Prostate gland (tissue), 2 donors: ENCODE results near the gene NAPB. TPM values are rescaled to one million over a fixed set of nuclear protein-coding genes. Genes with fewer than 3 reads are reported as not detected.

ENCODE experiments used
- DNase-seq: peaks from one replicate; pipeline ENCODE4 v3.0.0-alpha.2; 2019; ENCODE audit warnings: low spot score
- H3K27ac ChIP-seq, 2 donors: fragments of 200-600 bp; sonication (generic); 2 replicates each; pipeline ENCODE4 v1.5.1; 2017 to 2019
- H3K27me3 ChIP-seq: fragments of 200-600 bp; sonication (generic); replicated peaks from 2 replicates; pipeline ENCODE4 v1.5.1; 2019; ENCODE audit not compliant: insufficient read depth
- H3K36me3 ChIP-seq, 2 donors: fragments of 200-600 bp; sonication (generic); 1 replicate in 1 of 2; 2 replicates in 1 of 2; pipeline versions ENCODE4 v1.5.1 to v1.8.1; 2017 to 2019
- H3K4me1 ChIP-seq: fragments of 200-600 bp; sonication (generic); replicated peaks from 2 replicates; pipeline ENCODE4 v1.5.1; 2019
- H3K4me3 ChIP-seq, 2 donors: fragments of 200-600 bp; sonication (generic); 2 replicates each; pipeline ENCODE4 v1.5.1; 2017 to 2019
- H3K9me3 ChIP-seq: fragments of 200-600 bp; sonication (generic); 2 replicates; pipeline ENCODE4 v1.5.1; 2017
- CTCF ChIP-seq, 4 experiments: fragments of 200-600 bp in 2 of 4; fragments of 450-650 bp in 2 of 4; sonication (generic) in 2 of 4; IDR thresholded peaks; 1 replicate in 3 of 4; 2 replicates in 1 of 4; pipeline ENCODE4 v1.5.1; 2016 to 2019; ENCODE audit warnings: antibody characterized with exemption in 4 of 4, mild to moderate bottlenecking in 2 of 4, moderate library complexity in 2 of 4
- POLR2A ChIP-seq: fragments of 450-650 bp; IDR thresholded peaks from one replicate; pipeline ENCODE4 v1.6.1; 2016; ENCODE audit warnings: antibody characterized with exemption, mild to moderate bottlenecking
- POLR2AphosphoS5 ChIP-seq: sonication (generic); formaldehyde crosslinking; IDR thresholded peaks from one replicate; pipeline ENCODE4 v1.6.1; 2017; ENCODE audit warnings: antibody characterized with exemption
- WGBS: methylation state at CpG from one replicate; pipeline ENCODE4 v1.1.5; 2018; 5-methylcytosine and 5-hydroxymethylcytosine counted together
- intact Hi-C: fragments of 100-400 bp; cut with DNase I; formaldehyde crosslinking; loops from one replicate; pipeline ENCODE4 v1.14.2; 2022
- total RNA-seq, 2 donors: library from RNA; depleted of rRNA; stranded (reverse); fragments of >200 nt; gene quantifications; one replicate each; pipeline ENCODE4 v1.1.0, GENCODE V29; 2016

NAPB gene
- total RNA-seq, 2 donors from 2014 or later = 8.1 to 24.3 TPM

DNA sequence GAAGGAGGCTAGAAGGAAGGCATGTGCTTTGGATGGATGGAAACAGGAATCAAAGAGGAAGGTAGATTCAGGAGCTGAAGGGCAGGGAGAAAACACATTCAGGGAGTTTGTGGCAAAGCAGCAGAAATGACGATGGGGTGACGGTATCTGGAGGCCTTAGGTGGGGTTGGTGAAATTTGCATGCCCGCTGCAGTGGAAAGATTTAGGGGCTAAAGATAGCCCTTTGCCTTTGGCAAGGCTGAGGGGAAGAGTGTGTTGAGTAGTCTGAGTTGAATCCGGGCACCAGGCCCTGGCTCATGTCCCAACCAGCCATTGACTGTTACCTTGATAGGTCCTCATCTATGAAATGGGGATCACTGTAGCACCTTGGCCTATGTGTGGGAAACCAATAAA, 58.0 kb downstream of the NAPB start:
- H3K4me3 ChIP-seq = peak overlapping the region in 1 of 2 donors; percentile 91
- 58% methylated on average over 4 of the region's 4 CpGs for WGBS
- H3K27me3 ChIP-seq = no peaks in the 10 kb centered on the region
- no peak for DNase-seq
- no peaks in the 10 kb centered on the region for H3K9me3 ChIP-seq
- intact Hi-C loops = loop anchor here (5.0 to 10.0 kb wide), 4 partner anchors 59 to 1632 kb away; partner anchors contain the start of genes APMAP, CST9 and NAPB
- peaks cover 8% of the 10 kb centered on the region for H3K4me1 ChIP-seq
- TF ChIP-seq POLR2AphosphoS5 (no peak), CTCF (IDR thresholded peaks at IDR 0.05) (no peak), POLR2A (no peak)
- no peak overlapping the region for H3K27ac ChIP-seq
- no peaks in the 10 kb centered on the region for H3K36me3 ChIP-seq

- Histone ChIP-seq H3K4me1 (peaks cover 8% of the 10 kb centered on the region), H3K27me3 (no peaks in the 10 kb centered on the region), H3K9me3 (no peaks in the 10 kb centered on the region), H3K4me3 (peak overlapping the region; percentile 78 to 91), H3K36me3 (no peaks in the 10 kb centered on the region), H3K27ac (peak overlapping the region; percentile 89 to 98)
- DNase-seq = peak; percentile 28
- 3% methylated on average over 48 of the region's 50 CpGs for WGBS
- TF ChIP-seq POLR2A = no peak
- no peak for TF ChIP-seq CTCF (IDR thresholded peaks at IDR 0.05)
- TF ChIP-seq POLR2AphosphoS5 = no peak
- intact Hi-C loops = loop anchor here (5.0 to 10.0 kb wide), 4 partner anchors 60 to 1632 kb away; partner anchors contain the start of genes APMAP, CST9 and NAPB
Measured at GRCh38 chr20:23362392-23363256, 58.7 kb downstream of the NAPB start.

- Histone ChIP-seq H3K27ac (peak within 1 kb of the TSS; percentile 97 to 98), H3K4me1 (peaks cover 8% of the 10 kb centered on the region), H3K4me3 (peak within 1 kb of the TSS; percentile 78 to 91), H3K27me3 (no peaks in the 10 kb centered on the region), H3K9me3 (no peaks in the 10 kb centered on the region), H3K36me3 (no peaks in the 10 kb centered on the region)
- peak; percentile 99 for TF ChIP-seq POLR2AphosphoS5
- peak in 2 of 4 experiments; percentile 58 to 77 for TF ChIP-seq CTCF (IDR thresholded peaks at IDR 0.05)
- TF ChIP-seq POLR2A = peak; percentile 94
- intact Hi-C loops = loop anchor here (5.0 to 10.0 kb wide), 4 partner anchors 61 to 1633 kb away; partner anchors contain the start of genes APMAP, CST9 and NAPB
- DNase-seq = peak; percentile 98
- WGBS = 1% methylated on average over 68 of the region's 114 CpGs
Measured at GRCh38 chr20:23361476-23362391, 59.6 kb downstream of the NAPB start, which contains the start of gene GZF1. Gene GZF1 (plus strand): TSS chr20:23362182. CDS start chr20:23364384, 2,202 bp downstream.

DNA sequence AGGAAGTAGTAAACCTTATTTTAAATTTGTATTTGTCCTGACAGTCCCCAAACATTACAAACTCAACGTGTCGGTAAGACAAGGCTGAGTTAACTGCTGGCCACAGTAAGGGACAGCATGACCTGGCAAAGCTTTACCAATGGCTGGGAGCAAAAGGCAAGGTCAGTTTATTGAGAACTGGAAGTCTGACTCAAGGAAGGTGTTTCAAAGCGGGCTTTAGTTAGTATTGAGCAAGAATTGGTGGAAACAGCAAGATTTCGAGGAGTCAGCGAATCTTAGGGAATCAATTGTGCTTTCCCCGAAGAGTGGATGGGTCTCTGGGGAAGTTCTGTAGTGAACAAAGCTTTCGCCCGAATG, 60.2 kb downstream of the NAPB start:
- Histone ChIP-seq H3K4me3 (peak overlapping the region; percentile 78 to 91), H3K4me1 (peaks cover 8% of the 10 kb centered on the region), H3K27me3 (no peaks in the 10 kb centered on the region), H3K27ac (peak overlapping the region; percentile 97 to 98), H3K36me3 (no peaks in the 10 kb centered on the region), H3K9me3 (no peaks in the 10 kb centered on the region)
- DNase-seq = no peak
- TF ChIP-seq POLR2A (no peak), CTCF (IDR thresholded peaks at IDR 0.05) (no peak), POLR2AphosphoS5 (no peak)
- WGBS = 4% methylated on average over 8 of the region's 8 CpGs
- intact Hi-C loops = loop anchor here (5.0 to 10.0 kb wide), 4 partner anchors 61 to 1634 kb away; partner anchors contain the start of genes APMAP, CST9 and NAPB
